HG03095 (cell line): ENCODE data around the gene TENM4.

Source experiments
- ATAC-seq: cut with Tn5 transposase; IDR thresholded peaks from one replicate; pipeline ENCODE4 v1.9.1; 2021; ENCODE audit warnings: moderate library complexity; ENCODE audit not compliant: unreplicated experiment

The TENM4 gene

DNA sequence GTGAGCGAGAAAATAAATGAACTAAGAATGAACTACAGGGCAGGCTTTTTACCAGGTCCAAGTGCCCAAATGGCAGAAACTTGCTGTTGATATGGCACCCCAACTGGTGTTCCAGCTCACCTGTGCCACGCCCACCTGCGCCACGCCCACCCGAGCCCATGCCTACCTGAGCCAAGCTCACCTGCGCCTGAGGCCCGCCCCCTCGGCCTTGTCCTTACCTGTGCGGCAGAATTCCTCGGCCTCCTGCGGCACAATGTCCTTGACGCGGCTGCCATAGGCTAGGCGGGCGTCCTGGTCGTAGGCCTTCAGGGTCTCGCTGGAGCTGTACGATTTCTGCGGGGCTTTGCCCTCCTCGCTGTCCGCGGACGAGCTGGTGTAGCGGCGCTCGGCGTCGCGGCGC is 371.3 kb downstream of the TENM4 start:
- no peak for ATAC-seq

DNA sequence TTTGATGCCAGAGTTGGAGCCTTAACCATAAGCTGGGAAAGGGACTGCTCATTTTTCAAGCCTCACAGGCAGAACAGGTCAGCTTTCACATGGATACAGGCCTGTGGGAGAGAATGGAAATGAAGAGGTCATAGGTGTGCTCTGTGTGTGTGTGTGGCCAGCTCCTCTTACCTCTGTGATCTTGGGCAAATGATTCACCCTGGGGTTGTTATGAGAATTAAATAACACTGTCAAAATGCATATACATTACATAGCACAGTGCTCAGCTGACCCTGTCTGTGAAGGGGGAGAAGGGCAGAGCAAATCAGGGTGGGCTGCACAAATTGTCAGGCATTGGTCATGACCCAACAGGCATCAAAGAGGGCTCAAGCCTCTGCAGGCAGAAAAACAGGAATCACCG is 372.5 kb downstream of the TENM4 start:
- no peak for ATAC-seq

DNA sequence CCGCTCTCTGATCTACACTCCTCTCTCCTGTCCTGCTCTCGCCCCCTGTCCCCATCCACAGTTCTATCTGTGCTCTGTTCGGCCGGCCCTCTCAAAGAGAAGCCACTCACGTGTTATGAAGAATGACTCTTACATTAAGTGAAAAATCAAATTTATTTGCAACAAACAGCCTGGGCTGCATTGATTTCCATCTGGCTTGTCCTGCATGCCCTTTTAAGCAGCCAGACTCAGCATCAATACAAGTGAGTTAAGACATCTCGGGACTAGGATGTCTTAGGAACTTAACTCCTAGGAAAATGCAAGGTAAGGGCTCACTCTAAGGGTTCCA is 373.5 kb downstream of the TENM4 start:
- ATAC-seq = no peak

DNA sequence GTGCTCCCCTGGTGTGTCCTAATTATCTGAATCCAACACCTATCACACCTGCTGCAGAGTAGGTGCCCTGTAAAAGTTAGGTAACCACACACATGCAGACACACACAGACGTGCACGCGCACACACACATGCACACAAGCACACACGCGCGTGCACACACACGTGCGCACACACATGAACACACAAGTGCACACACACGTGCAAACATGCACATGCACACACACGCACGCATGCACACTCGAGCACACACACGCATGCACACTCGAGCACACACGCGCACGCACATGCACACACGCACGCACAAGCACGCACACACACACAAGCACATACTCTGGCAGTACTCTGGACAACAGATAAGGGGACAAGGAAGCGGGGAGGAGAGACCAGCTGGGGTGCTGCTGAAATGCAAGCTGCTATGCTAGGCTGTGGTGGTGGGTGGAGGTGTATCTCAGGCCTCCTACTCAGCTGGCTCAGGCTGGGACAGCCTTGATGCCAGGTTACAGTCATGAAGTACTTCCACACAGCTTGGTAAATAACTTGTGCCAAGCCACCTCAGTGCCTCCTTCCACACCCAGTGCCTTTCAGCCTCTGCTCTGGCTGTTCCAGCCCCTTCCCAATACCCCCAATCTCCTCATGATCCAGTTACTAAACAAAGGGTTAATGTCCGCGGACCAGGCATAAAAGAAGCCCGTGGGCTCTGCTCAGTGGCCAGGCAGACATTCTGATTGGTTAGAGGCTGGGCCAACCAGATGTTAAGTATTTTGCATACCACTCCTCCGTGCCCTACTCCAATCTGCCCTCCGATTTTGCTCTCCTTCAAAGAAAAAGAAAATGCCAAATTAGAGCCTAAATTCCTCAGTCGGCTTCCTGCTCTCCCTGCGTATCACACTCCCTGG is 374.1 kb downstream of the TENM4 start:
- no peak for ATAC-seq

DNA sequence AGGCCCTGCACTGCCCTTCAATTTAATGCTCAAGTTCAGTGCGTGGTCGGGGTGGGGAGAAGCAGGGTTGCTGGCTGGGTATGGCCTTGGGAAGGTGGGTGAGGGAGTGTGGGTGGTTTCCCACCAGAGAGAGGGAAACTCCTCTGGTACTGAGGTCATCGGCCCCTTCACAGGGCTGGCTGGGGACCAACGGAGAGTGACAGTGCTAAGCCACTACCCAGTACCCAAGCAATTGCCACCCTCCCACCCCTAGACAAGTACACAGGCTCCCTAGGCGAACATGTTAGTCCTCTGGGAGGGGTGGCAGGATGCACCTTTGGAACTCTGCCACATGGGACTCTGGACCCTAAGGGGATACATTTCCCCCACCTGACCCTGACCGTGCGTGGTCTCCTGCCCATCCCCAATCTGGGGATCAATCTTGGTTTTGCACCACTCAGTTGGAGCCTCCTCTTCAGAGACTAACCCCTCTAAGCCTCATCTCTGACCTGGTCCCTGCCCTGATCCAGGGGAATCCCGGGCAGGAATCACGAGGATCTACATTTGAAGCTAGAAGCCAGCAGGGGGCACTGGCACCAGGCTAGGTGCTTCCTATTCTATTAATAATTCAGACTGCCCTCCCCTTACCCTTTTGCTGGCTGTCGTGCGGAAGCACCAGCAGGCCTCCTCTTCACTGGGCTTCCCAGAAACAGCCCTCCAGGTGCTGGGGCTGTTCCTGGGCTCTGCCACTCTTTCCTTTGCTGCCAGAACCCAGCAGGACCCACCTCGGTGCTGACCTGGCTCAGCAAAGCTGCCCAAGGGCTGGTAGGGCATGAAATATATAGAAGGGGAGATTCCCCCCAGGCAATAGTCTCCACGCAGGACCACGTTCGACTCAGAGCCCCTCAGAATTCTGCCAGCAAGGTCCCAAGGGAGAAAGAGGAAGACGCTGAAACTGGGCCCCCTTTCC is 377.7 kb downstream of the TENM4 start:
- ATAC-seq = no peak

DNA sequence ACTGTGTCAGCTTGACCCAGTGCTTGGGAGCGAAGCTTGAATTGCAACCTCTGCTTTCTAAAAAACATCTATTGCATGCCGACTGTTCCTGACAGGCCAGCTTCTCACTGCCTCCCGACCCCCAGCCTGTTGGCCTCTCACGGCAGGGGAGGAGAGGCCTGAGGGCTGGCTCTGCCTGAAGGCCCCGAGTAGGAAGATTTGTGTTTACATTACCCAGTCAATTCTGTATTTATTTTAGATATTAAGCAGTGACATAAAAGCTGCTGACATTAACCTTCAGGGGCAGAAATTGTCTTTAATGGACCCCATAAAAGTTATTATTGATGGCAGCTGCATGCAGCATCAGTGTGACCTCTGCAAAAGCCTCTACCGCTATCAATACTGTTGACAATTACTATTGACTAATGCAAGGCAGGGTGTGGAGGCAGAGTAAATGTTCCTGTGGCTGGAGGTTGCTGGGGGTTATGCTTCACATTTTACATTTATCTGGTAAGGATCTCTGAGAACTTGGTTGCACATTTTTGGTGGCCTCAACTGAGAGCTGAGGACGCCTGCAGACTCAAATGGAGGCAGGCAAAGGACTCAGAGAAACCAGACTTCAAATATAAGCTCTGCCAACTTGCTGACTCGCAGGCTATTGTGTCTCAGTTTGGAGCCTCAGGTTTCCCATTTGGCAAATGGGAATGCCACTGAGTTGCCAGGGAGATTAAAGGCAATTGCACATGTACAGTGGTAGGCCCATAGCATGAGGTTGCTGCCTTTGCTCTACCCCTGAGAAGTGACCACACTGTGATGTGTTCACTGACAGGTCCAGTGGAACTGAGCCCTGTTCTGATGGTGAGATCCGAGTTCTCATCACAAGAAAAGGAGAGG is 380.5 kb downstream of the TENM4 start:
- no peak for ATAC-seq

DNA sequence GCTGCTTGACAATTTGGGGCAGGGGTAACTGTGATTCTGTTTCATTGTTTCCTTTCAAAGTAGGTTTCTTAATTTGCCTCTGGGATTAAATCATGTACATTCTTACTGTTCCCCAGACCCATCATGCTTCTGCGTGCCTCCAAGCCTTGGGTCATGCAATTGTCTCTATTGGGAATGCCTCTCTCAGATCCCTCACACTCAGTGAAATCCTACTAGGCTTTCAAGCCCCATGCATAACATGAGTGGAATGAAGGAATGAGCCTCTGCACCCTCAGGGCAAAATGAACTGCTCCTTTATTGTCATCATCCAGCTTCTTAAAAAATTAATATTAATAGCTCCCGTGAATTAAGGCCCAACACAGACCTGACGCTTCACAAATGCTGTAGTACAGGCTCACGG is 381.7 kb downstream of the TENM4 start:
- ATAC-seq = no peak

DNA sequence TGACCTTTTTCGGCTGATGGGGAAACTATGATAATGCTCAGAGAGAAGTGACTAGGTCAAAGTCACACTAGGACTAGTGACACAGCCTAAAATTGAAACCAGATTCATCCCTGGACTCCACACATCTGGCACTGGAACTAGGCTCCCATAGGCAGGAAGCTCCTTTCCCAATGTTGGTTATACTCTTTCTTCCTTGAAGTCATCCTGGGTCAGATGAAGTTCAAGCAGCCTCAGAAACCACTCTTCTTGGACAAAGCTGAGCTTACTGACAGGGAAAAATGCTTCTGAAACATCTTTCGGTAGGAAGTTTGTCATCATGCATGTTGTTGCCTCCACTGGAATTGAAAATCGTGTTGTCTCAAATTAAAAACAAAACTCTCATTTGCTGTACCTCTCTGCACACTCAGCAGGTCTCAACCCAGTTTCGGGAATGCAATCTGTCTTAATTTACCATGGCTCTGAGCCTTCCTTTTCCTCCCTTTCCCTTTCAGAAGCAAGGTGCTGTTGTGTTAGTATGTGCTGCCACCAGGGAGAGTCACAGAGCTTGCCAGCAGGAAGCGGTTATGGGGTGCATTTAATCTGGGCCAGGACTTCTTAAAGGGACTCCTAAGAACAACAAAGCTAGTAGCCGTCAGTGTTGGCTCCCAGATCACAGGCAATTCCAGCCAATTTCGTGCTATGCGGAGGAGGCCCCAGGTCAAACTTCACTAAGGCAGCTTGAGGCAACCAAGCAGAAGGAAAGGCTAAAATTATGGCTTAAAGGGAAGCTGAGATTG is 384.8 kb downstream of the TENM4 start:
- no peak for ATAC-seq

DNA sequence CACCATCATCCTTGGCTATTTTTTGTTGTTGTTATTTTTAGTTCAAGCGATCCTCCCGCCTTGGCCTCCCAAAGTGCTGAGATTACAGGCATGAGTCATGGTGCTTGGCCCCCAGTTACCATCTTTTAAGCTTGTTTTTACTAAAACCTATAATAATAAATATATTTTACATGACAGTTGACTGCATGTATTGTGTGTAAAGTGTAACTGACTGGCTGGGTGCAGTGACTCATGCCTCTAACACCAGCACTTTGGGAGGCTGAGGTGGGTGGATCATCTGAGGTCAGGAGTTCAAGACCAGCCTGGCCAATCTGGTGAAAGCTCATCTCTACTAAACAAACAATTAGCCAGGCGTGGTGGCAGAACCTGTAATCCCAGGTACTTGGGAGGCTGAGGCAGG is 386.2 kb downstream of the TENM4 start:
- ATAC-seq = no peak

DNA sequence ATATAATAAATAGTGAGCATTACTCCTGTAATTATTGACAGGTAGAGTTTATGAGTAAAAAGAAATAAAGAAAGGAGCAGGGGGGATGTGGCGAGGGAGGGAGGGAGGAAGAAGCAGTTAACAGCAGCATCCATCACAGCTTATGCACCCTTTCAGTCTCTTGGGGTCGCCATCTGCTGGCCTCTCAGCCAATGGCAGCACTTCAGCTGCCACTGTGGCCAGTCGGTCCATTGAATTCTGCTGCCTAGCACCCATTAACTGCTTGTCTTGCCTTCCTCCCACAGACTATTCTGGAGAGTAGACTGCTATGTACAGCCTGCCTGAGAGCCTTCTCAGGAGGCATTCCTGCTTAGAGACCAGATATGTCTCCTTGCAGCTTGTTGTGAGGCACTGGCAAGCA is 388.3 kb downstream of the TENM4 start:
- no peak for ATAC-seq

DNA sequence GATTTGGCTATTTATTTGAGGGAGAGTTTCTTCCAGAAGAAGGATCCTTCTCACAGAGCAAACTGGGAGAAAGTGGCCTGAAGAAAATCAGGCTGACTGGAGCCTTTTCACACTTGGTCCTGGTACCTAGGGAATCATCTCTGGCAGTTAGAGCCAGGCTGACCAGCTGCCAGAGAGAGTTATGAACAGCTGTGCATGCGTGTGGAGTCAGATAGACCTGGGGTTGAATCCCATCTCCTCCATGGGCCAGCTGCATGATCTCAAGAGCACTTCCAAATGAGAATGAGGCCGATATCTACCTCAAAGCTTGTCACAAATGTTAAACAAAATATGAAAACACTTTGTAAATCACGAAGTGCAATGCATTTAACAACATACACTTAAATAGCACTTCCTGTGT is 390.0 kb downstream of the TENM4 start:
- no peak for ATAC-seq

DNA sequence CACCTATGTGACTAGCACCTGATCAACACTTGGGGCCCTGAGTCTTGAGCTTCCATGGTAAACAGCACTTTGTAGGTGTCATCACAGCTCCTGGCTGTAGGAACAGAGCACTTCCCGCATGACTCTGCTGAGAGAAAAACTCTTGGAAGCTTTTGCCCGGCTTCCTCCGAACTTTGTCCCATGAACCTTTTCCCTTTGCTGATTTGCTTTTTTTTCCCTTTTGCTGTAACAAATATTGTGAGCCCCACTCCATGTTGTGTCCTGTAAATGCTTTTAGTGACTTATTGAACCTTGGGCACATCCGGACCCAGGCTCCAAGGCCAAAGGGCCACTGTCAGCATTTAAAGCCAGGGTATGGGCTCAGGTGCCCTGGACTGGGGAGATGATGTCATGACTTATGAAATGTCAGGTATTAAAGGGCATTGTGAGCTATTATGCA is 391.1 kb downstream of the TENM4 start:
- ATAC-seq = no peak

DNA sequence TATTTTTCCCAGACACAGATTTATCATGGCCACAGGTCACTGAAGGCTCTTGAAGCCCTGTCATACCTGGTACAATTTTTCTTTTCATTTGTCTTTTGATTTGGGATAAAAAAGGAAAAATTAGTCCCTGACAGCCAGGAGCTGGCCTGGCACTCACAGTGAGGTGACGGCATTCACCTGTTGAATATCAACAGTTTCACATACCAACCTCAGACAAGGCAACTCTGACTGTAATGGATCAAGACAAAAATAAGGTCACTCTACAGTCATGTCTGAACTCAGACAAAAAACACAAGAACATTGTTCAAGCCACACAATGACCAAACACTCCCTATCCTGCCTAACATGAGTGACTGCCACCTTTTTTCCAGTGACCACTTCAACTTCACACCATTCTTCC is 392.9 kb downstream of the TENM4 start:
- no peak for ATAC-seq

DNA sequence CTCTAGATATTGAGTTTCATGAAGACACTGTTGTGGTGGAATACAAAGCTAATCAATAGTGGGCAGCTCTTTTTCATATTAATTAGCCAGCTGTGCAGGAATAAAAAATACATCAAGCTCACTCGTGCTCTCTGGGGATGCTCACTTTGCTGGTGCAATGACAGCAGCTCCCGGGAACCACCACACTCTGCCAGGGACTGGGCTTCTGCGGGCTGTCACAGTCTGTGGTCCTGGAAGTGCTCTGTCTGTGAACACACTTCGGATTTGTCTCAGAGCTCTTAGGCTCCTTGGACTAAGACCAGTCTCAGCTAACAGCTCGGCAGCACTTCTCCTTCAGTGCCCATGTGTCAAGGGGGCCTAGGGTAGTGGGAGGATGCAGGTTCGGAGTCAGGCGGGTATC is 393.5 kb downstream of the TENM4 start:
- ATAC-seq = no peak

DNA sequence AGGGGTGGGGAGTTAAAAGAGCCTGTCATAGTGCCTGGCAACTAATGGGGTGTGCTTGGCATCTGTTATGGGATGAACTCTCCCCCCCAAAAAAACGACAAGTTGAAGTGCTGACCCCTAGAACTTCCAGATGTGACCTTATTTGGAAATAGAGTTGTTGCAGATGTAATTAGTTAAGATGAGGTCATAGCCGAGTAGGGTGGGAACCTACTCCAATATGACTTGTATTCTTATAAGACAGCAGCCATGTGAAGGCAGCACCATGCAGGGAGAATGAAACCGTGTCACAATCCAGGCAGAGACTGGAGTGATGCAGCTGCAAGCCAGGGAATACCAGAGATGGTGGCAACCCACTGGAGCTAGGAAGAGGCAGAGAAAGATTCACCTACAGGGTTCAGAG is 394.5 kb downstream of the TENM4 start:
- ATAC-seq = no peak

DNA sequence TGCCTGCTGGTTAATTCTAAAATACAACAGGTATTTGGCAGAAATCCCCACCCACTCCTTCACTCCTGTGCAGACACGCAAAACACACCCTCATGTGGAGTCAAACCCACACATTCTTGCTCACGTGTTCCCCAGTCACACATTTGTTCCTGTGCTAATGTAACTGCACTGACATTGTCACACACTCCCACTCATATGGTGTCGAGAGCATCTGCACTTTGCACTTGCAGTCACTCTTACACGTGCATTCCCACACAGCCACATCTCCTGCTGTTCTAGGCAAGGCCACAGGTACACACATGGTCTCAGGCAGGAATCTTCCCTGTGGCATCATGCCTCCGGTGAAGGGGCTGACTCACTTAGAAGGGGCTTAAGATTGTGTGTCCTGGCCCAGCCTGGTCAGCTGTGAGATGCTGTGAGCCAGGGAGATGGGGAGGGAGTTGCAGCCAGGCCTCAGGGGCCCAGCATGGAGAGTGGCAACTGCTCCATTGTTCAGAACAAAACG is 395.0 kb downstream of the TENM4 start:
- no peak for ATAC-seq

DNA sequence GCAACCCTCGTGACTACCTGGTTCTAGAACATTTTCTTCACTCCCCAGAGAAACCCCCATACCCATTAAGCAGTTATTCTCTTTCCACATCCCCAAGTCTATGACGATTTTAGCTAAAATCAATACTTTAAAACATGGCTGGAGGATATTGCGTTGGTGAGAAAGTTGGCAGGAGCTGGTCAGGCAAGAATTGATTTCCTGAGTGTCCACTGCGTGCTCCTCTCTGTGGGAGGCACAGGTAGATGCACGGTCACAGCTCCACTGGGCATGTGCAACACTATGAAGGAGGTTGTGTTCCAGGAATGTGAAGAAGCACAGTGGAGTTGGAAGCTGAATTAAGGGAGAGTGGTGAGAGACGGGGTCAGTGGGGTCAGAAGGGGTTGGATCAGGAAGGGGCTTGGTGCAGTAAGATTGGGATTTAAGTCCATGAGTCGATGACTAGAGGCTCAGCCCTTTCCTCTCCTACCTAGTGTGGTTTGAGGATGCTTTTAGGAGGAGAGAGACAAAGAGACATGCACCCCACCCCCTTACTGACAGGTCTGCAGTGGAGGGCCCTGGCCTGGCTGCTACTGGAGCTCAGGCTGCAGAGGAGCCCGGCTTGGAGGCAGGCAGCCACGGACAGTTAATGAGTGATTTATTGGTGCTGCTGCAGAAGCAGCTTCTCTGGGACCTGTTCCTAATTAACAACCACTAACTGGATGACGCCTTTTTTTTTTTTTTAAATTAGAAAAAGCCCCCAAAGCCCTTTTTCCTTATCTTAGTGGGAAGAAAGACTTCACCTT is 395.6 kb downstream of the TENM4 start:
- no peak for ATAC-seq

DNA sequence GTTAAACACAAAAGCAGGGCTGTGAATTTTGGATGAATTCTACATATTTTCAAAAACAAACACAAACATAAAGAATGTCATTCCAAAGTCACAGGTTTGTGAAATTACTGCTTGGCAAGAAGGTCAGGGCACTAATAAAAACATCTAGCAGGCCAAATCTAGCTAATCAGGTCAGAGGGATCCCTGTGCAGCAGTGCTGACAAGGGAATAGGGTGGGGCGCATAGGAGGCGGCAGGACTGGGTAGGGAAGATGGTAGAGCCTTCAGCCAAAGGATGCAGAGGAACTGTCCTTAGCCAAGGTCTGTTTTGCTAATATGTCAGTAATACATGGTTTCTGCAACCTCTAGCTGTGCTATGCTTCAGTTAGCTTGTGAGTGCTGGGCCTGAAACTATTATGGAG is 396.6 kb downstream of the TENM4 start:
- no peak for ATAC-seq

DNA sequence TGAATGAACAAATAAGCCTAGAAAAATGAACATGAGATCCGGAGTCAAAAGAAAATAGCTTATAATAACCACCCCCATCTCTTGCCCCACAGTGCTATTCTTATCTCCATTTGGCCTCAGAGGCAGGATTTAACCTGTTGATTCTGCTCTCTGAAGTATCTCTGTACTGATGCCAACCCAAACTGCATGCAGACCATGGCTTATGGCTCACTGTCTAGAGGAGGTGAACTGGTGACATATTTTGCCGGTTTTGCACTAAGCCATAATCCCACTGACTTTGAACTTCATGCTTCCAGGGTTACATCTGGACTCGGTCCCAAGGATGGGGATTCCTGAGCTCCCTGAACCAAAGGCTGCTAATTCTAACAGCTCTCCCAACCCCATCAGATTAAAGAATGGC is 397.1 kb downstream of the TENM4 start:
- no peak for ATAC-seq
